K562 (cell line): Measurements from ENCODE around the gene TMPRSS7.

ENCODE experiments used
- CBFA2T2 ChIP-seq: fragments of 450-650 bp; conservative IDR thresholded peaks from 2 replicates; pipeline ENCODE4 v1.6.1; 2017; ENCODE audit warnings: mild to moderate bottlenecking
- CTCF ChIP-seq, 3 experiments: IDR thresholded peaks in 2 of 3; conservative IDR thresholded peaks in 1 of 3; 2 replicates each; pipeline ENCODE4 v1.5.1; 2011 to 2012; ENCODE audit warnings: low read length in 3 of 3, mild to moderate bottlenecking in 3 of 3, control low read depth in 2 of 3, improper control_type of control experiment in 1 of 3, inconsistent platforms in 1 of 3, low read depth in 1 of 3, mixed read lengths in 1 of 3, moderate library complexity in 1 of 3; ENCODE audit not compliant: insufficient read depth in 2 of 3
- E2F5 ChIP-seq: sonication (generic); formaldehyde crosslinking; IDR thresholded peaks from 2 replicates; pipeline ENCODE4 v1.8.0; 2022; ENCODE audit warnings: mild to moderate bottlenecking, missing genetic modification reagents
- EZH2 ChIP-seq: IDR thresholded peaks from 2 replicates; pipeline ENCODE4 v1.6.1; 2012; ENCODE audit warnings: low read depth, mild to moderate bottlenecking, inconsistent platforms, low read length, borderline replicate concordance
- HMBOX1 ChIP-seq: sonication (generic); IDR thresholded peaks from 2 replicates; pipeline ENCODE4 v1.6.1; 2016
- MAX ChIP-seq: sonication (generic); formaldehyde crosslinking; IDR thresholded peaks from 2 replicates; pipeline ENCODE4 v1.9.0; 2022; ENCODE audit warnings: mild to moderate bottlenecking, missing genetic modification reagents
- MBD1 ChIP-seq: fragments of 250-450 bp; sonication (Bioruptor Pico); IDR thresholded peaks from 2 replicates; pipeline ENCODE4 v1.8.0; 2022; ENCODE audit warnings: inconsistent platforms
- NR2C1 ChIP-seq, 2 experiments: fragments of 450-650 bp; IDR thresholded peaks; 2 replicates each; pipeline ENCODE4 v1.6.1; 2017; ENCODE audit warnings: mild to moderate bottlenecking in 2 of 2, antibody characterized with exemption in 1 of 2, inconsistent platforms in 1 of 2, missing compliant biosample characterization in 1 of 2, missing genetic modification characterization in 1 of 2
- RAD21 ChIP-seq, 2 experiments: fragments of 250-450 bp in 1 of 2; fragments of 450-650 bp in 1 of 2; sonication (Bioruptor Pico) in 1 of 2; formaldehyde crosslinking in 1 of 2; IDR thresholded peaks in 1 of 2; conservative IDR thresholded peaks in 1 of 2; 2 replicates each; pipeline versions ENCODE4 v1.4.0 to v1.8.0; 2020 to 2022; ENCODE audit warnings: mild to moderate bottlenecking in 2 of 2, moderate library complexity in 1 of 2
- TCF7 ChIP-seq: sonication (generic); IDR thresholded peaks from 2 replicates; pipeline ENCODE4 v1.6.1; 2016; ENCODE audit warnings: antibody characterized with exemption, borderline replicate concordance
- USF2 ChIP-seq: sonication (generic); formaldehyde crosslinking; IDR thresholded peaks from 2 replicates; pipeline ENCODE4 v1.5.0; 2020; ENCODE audit warnings: missing genetic modification reagents
- ZBTB34 ChIP-seq: fragments of 250-450 bp; sonication (Bioruptor Pico); IDR thresholded peaks from 2 replicates; pipeline ENCODE4 v1.8.0; 2021; ENCODE audit warnings: mild to moderate bottlenecking, moderate library complexity
- ZNF280B ChIP-seq: fragments of 250-450 bp; sonication (Bioruptor Pico); IDR thresholded peaks from 2 replicates; pipeline ENCODE4 v1.5.1; 2021; ENCODE audit warnings: mild to moderate bottlenecking

- TF ChIP-seq CTCF (IDR thresholded peaks at IDR 0.05 in 2 of 3, conservative IDR thresholded peaks at IDR 0.05 in 1 of 3; ENCODE audit: insufficient read depth in 2 of 3, low read depth in 1 of 3, low read length in 3 of 3) (no peak), NR2C1 (IDR thresholded peaks at IDR 0.05) (no peak), NR2C1 (tag; IDR thresholded peaks at IDR 0.05) (no peak), E2F5 (CRISPR knock-in tag) (no peak), HMBOX1 (no peak), ZNF280B (CRISPR knock-in tag) (no peak), MAX (CRISPR knock-in tag) (no peak), CBFA2T2 (no peak), ZBTB34 (CRISPR knock-in tag) (no peak), USF2 (CRISPR knock-in tag) (no peak), RAD21 (CRISPR knock-in tag; conservative IDR thresholded peaks at IDR 0.05 in 1 of 2, IDR thresholded peaks at IDR 0.05 in 1 of 2) (no peak), EZH2 (no peak), MBD1 (CRISPR knock-in tag) (no peak), TCF7 (no peak)
Measured at GRCh38 chr3:112097378-112097777, 62.8 kb downstream of the TMPRSS7 start.
